ENCODE results near the gene PHACTR1.

PHACTR1 gene

DNA sequence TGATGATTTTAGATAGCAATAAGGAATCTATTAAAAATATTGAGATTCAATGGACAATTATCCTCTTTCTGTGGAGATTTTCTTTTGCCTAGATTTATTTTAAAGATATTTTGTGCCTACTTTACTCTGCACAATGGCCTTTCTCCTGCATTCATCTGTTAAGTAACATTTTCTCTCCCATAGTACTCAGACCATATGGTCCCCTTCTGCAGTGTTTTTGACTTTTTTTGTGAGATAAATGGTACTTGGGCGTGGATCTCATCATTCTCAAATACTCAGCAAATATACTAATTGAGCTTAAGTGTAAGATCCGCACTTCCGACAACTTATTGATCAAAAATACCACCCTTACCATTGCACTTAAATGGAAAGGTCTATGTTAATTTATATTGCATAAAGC is 55.8 kb downstream of the PHACTR1 start:
- no peak for ATAC-seq
- no peak for TF ChIP-seq ZNF70 (CRISPR knock-in tag; IDR thresholded peaks at IDR 0.05)
- TF ChIP-seq OSR1 (CRISPR knock-in tag; IDR thresholded peaks at IDR 0.05): no peak
- no peak for TF ChIP-seq SNAI2 (CRISPR knock-in tag; IDR thresholded peaks at IDR 0.05)
- TF ChIP-seq ZFP30 (CRISPR knock-in tag; IDR thresholded peaks at IDR 0.05): no peak
- no peak for TF ChIP-seq ZNF565 (CRISPR knock-in tag; conservative IDR thresholded peaks at IDR 0.05; ENCODE audit: low read depth)
- no peak for TF ChIP-seq CSDC2 (CRISPR knock-in tag; IDR thresholded peaks at IDR 0.05)
- TF ChIP-seq RARB (CRISPR knock-in tag; IDR thresholded peaks at IDR 0.05): no peak
- TF ChIP-seq TOX (CRISPR knock-in tag; IDR thresholded peaks at IDR 0.05; ENCODE audit: borderline replicate concordance): no peak
- no peak for TF ChIP-seq ESRRG (CRISPR knock-in tag; IDR thresholded peaks at IDR 0.05)
- TF ChIP-seq ARNTL (CRISPR knock-in tag; IDR thresholded peaks at IDR 0.05; ENCODE audit: borderline replicate concordance, low read depth): no peak
- no peak for TF ChIP-seq CREB5 (CRISPR knock-in tag; IDR thresholded peaks at IDR 0.05; ENCODE audit: low read depth)
- no peak for TF ChIP-seq ZFP3 (CRISPR knock-in tag; IDR thresholded peaks at IDR 0.05)
- no peak for TF ChIP-seq ZC3H10 (CRISPR knock-in tag; IDR thresholded peaks at IDR 0.05)
- no peak for TF ChIP-seq TCF4 (CRISPR knock-in tag; IDR thresholded peaks at IDR 0.05; ENCODE audit: borderline replicate concordance)
- TF ChIP-seq ISL1 (CRISPR knock-in tag; IDR thresholded peaks at IDR 0.05): no peak
- TF ChIP-seq ZNF8 (CRISPR knock-in tag; IDR thresholded peaks at IDR 0.05): no peak

DNA sequence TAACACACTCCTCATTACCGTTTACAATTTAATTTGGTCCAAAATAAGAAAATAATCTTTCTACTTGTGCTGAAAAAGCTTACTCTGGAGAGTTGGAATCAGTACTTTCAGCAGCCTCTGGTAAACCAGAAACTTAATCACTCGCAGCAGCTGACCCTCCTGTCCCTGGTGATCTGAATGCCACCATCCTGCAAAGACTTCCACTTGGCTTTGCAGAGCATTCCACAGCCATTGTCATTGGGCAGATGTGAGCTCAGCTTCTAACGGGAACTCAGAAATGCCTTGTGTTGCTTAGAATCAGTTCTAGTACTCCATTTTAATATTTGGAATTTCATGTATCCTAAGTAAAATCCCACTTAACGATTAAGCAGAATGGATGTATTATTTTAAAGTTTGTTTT is 59.7 kb downstream of the PHACTR1 start:
- TF ChIP-seq, protein P1, sequence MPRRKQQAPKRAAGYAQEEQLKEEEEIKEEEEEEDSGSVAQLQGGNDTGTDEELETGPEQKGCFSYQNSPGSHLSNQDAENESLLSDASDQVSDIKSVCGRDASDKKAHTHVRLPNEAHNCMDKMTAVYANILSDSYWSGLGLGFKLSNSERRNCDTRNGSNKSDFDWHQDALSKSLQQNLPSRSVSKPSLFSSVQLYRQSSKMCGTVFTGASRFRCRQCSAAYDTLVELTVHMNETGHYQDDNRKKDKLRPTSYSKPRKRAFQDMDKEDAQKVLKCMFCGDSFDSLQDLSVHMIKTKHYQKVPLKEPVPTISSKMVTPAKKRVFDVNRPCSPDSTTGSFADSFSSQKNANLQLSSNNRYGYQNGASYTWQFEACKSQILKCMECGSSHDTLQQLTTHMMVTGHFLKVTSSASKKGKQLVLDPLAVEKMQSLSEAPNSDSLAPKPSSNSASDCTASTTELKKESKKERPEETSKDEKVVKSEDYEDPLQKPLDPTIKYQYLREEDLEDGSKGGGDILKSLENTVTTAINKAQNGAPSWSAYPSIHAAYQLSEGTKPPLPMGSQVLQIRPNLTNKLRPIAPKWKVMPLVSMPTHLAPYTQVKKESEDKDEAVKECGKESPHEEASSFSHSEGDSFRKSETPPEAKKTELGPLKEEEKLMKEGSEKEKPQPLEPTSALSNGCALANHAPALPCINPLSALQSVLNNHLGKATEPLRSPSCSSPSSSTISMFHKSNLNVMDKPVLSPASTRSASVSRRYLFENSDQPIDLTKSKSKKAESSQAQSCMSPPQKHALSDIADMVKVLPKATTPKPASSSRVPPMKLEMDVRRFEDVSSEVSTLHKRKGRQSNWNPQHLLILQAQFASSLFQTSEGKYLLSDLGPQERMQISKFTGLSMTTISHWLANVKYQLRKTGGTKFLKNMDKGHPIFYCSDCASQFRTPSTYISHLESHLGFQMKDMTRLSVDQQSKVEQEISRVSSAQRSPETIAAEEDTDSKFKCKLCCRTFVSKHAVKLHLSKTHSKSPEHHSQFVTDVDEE (CRISPR knock-in tag; IDR thresholded peaks at IDR 0.05): no peak
- TF ChIP-seq SNAI2 (CRISPR knock-in tag; IDR thresholded peaks at IDR 0.05): no peak
- no peak for TF ChIP-seq ZFP3 (CRISPR knock-in tag; IDR thresholded peaks at IDR 0.05)
- TF ChIP-seq ZC3H10 (CRISPR knock-in tag; IDR thresholded peaks at IDR 0.05): no peak
- no peak for TF ChIP-seq ESRRG (CRISPR knock-in tag; IDR thresholded peaks at IDR 0.05)
- TF ChIP-seq ZNF565 (CRISPR knock-in tag; conservative IDR thresholded peaks at IDR 0.05; ENCODE audit: low read depth): no peak
- no peak for TF ChIP-seq RARB (CRISPR knock-in tag; IDR thresholded peaks at IDR 0.05)
- TF ChIP-seq PPARA (CRISPR knock-in tag; IDR thresholded peaks at IDR 0.05; ENCODE audit: borderline replicate concordance): no peak
- no peak for TF ChIP-seq ARNTL (CRISPR knock-in tag; IDR thresholded peaks at IDR 0.05; ENCODE audit: borderline replicate concordance, low read depth)
- no peak for TF ChIP-seq CSDC2 (CRISPR knock-in tag; IDR thresholded peaks at IDR 0.05)
- TF ChIP-seq ZNF70 (CRISPR knock-in tag; IDR thresholded peaks at IDR 0.05): no peak
- TF ChIP-seq TOX (CRISPR knock-in tag; IDR thresholded peaks at IDR 0.05; ENCODE audit: borderline replicate concordance): no peak
- TF ChIP-seq, protein P2, sequence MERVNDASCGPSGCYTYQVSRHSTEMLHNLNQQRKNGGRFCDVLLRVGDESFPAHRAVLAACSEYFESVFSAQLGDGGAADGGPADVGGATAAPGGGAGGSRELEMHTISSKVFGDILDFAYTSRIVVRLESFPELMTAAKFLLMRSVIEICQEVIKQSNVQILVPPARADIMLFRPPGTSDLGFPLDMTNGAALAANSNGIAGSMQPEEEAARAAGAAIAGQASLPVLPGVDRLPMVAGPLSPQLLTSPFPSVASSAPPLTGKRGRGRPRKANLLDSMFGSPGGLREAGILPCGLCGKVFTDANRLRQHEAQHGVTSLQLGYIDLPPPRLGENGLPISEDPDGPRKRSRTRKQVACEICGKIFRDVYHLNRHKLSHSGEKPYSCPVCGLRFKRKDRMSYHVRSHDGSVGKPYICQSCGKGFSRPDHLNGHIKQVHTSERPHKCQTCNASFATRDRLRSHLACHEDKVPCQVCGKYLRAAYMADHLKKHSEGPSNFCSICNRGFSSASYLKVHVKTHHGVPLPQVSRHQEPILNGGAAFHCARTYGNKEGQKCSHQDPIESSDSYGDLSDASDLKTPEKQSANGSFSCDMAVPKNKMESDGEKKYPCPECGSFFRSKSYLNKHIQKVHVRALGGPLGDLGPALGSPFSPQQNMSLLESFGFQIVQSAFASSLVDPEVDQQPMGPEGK (CRISPR knock-in tag; IDR thresholded peaks at IDR 0.05; ENCODE audit: borderline replicate concordance): no peak
- no peak for TF ChIP-seq ZFP30 (CRISPR knock-in tag; IDR thresholded peaks at IDR 0.05)
- TF ChIP-seq TCF4 (CRISPR knock-in tag; IDR thresholded peaks at IDR 0.05; ENCODE audit: borderline replicate concordance): no peak
- no peak for TF ChIP-seq CREB5 (CRISPR knock-in tag; IDR thresholded peaks at IDR 0.05; ENCODE audit: low read depth)
- TF ChIP-seq POU6F1 (CRISPR knock-in tag; IDR thresholded peaks at IDR 0.05; ENCODE audit: borderline replicate concordance, low read depth): no peak
- no peak for ATAC-seq

DNA sequence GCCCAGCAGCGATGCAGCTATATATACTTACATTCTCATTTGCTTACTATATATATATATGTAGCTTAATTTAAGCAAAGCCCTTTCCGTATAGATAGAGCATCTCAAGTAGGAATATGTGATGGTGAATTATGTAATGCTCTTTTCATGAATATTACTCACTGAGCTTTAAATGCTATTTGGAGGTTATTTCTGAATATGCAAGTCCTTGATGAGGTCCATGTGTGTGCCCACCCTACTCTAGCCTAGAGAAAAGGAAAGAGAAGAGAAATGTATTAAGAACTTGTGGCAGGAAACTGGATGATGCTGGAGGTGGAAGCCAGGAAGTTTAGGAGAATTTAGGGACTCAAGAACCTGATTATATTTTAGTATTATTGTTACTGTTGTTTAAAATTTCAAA is 63.2 kb downstream of the PHACTR1 start:
- no peak for TF ChIP-seq CSDC2 (CRISPR knock-in tag; IDR thresholded peaks at IDR 0.05)
- no peak for TF ChIP-seq GLIS3 (CRISPR knock-in tag; IDR thresholded peaks at IDR 0.05)
- TF ChIP-seq TCF4 (CRISPR knock-in tag; IDR thresholded peaks at IDR 0.05; ENCODE audit: borderline replicate concordance): no peak
- no peak for TF ChIP-seq ZNF8 (CRISPR knock-in tag; IDR thresholded peaks at IDR 0.05)
- TF ChIP-seq ARNTL (CRISPR knock-in tag; IDR thresholded peaks at IDR 0.05; ENCODE audit: borderline replicate concordance, low read depth): no peak
- TF ChIP-seq BACH2 (CRISPR knock-in tag; IDR thresholded peaks at IDR 0.05; ENCODE audit: borderline replicate concordance): no peak
- TF ChIP-seq ISL1 (CRISPR knock-in tag; IDR thresholded peaks at IDR 0.05): no peak
- TF ChIP-seq PPARA (CRISPR knock-in tag; IDR thresholded peaks at IDR 0.05; ENCODE audit: borderline replicate concordance): no peak
- no peak for TF ChIP-seq ESRRG (CRISPR knock-in tag; IDR thresholded peaks at IDR 0.05)
- TF ChIP-seq ZNF565 (CRISPR knock-in tag; conservative IDR thresholded peaks at IDR 0.05; ENCODE audit: low read depth): no peak
- TF ChIP-seq TOX (CRISPR knock-in tag; IDR thresholded peaks at IDR 0.05; ENCODE audit: borderline replicate concordance): no peak
- TF ChIP-seq, protein P1 (CRISPR knock-in tag; IDR thresholded peaks at IDR 0.05): no peak
- TF ChIP-seq ZFP30 (CRISPR knock-in tag; IDR thresholded peaks at IDR 0.05): no peak
- no peak for TF ChIP-seq RARB (CRISPR knock-in tag; IDR thresholded peaks at IDR 0.05)
- ATAC-seq: no peak

Data from SK-N-SH treated with all-trans-retinoic acid at 6 μM for 48 hours (cell line).